ENCODE data around the gene SCN2B. TPM values are rescaled to one million over a fixed set of nuclear protein-coding genes. Genes with fewer than 3 reads are reported as not detected.

Gene SCN2B
- total RNA-seq, 1 experiment from 2014 or later = not detected

DNA sequence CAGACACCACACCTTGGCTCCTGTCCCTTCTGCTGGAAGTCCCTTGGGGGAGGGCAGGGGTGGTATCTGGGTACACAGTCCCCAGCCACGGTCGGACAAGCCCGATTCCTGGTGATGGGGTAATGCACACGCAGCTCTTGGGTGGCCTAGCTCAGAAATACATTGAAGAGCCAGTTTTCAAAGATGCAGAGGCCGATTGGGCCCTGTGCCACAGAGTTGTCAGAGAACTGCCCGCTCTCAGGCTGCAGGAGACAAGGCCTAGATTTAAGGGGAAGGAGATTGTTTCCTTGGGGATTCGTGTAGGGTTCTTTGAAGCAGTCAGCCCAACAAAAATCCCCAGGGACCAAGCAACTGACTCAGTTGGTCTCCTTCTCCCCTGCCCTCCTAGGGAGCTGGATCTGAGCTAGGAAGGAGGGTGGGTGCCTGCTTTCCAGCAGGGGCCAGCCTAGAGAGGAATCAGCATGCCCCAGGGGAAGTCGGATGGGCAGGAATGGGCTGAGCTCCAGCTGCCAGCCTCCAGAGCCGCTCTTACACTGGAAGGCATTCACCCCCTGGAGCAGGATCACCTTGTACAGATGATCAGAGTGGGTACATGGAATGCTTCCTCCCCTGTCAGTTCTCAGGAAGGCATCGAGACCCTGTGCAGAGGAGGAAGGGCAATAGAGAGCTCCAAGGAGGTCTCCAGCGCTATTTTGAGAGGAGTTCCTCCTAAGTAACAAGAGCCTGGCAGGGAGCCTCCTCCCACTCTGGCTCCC, 20.5 kb downstream of the SCN2B start:
- no TSS peak for BruUV-seq (replicated peaks)
- POLR2A ChIA-PET (ENCODE audit: low non-redundant PET) = no interaction called here
- no peak overlapping the region for H3K4me3 ChIP-seq (ENCODE audit: low read depth, low read length, poor library complexity, severe bottlenecking)

DNA sequence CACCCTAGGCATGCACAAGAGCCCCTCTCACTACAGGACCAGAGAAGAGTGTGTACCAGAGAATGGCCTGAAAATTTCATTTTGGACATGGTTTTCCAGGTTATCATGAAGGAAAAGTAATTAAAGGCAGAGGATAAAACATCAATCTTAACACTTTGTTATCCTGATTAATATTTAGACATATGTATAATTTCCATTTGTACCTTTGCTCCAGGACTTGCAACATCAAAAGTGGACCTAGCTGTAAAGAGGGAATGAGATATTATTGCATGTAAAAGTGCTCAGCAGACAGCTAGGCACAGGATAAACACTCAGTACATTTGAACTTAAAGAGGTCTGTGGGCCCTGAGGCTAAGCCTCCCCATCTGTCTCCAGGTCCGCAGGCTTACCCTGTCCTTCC, 21.8 kb downstream of the SCN2B start:
- CTCF ChIA-PET = no interaction called here
- DNase-seq (ENCODE audit: low spot score) = no peak
- Histone ChIP-seq H3K36me3 (ENCODE audit: insufficient read depth, low read length, poor library complexity, severe bottlenecking) (no peaks in the 10 kb centered on the region), H3K9me3 (ENCODE audit: low read depth, low read length, poor library complexity, severe bottlenecking) (no peaks in the 10 kb centered on the region), H3K4me1 (ENCODE audit: insufficient read depth, low read length, poor library complexity, severe bottlenecking) (peaks cover 26% of the 10 kb centered on the region), H3K4me3 (ENCODE audit: low read depth, low read length, poor library complexity, severe bottlenecking) (no peak overlapping the region), H3K27ac (ENCODE audit: low read depth, low read length, poor library complexity, severe bottlenecking) (no peak overlapping the region), H3K27me3 (replicated peaks; ENCODE audit: insufficient read depth, low read depth, low read length, poor library complexity) (peaks cover 59% of the 10 kb centered on the region)
- TF ChIP-seq EZH2 (IDR thresholded peaks at IDR 0.05; ENCODE audit: borderline replicate concordance, low read depth, low read length, poor library complexity, severe bottlenecking) = no peak
- TF ChIP-seq, protein P1, sequence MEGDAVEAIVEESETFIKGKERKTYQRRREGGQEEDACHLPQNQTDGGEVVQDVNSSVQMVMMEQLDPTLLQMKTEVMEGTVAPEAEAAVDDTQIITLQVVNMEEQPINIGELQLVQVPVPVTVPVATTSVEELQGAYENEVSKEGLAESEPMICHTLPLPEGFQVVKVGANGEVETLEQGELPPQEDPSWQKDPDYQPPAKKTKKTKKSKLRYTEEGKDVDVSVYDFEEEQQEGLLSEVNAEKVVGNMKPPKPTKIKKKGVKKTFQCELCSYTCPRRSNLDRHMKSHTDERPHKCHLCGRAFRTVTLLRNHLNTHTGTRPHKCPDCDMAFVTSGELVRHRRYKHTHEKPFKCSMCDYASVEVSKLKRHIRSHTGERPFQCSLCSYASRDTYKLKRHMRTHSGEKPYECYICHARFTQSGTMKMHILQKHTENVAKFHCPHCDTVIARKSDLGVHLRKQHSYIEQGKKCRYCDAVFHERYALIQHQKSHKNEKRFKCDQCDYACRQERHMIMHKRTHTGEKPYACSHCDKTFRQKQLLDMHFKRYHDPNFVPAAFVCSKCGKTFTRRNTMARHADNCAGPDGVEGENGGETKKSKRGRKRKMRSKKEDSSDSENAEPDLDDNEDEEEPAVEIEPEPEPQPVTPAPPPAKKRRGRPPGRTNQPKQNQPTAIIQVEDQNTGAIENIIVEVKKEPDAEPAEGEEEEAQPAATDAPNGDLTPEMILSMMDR (conservative IDR thresholded peaks at IDR 0.05; ENCODE audit: low read depth, low read length) = no peak
- BruUV-seq (replicated peaks) = no TSS peak
- intact Hi-C loops (cut with micrococcal nuclease; ENCODE audit: unreplicated experiment) = loop anchor here (5.0 kb wide), 1 partner anchor 333 kb away; no protein-coding TSS in a partner anchor
- POLR2A ChIA-PET (ENCODE audit: low non-redundant PET) = no interaction called here

More for the DNA sequence above, 20.5 kb downstream of the SCN2B start:
- CTCF ChIA-PET = interaction anchor here (0.5 to 0.7 kb wide), 3 partner anchors 102 to 338 kb away, joined by 3 to 5 read pairs (median 4); no protein-coding TSS in a partner anchor
- Histone ChIP-seq H3K9me3 (ENCODE audit: low read depth, low read length, poor library complexity, severe bottlenecking) (no peaks in the 10 kb centered on the region), H3K4me1 (ENCODE audit: insufficient read depth, low read length, poor library complexity, severe bottlenecking) (peaks cover 14% of the 10 kb centered on the region), H3K36me3 (ENCODE audit: insufficient read depth, low read length, poor library complexity, severe bottlenecking) (no peaks in the 10 kb centered on the region), H3K27me3 (replicated peaks; ENCODE audit: insufficient read depth, low read depth, low read length, poor library complexity) (peaks cover 59% of the 10 kb centered on the region), H3K27ac (ENCODE audit: low read depth, low read length, poor library complexity, severe bottlenecking) (no peak overlapping the region)
- DNase-seq (ENCODE audit: low spot score) = no peak
- intact Hi-C loops (cut with micrococcal nuclease; ENCODE audit: unreplicated experiment) = no loop called here
- TF ChIP-seq, protein P1 (conservative IDR thresholded peaks at IDR 0.05; ENCODE audit: low read depth, low read length) = no peak
- no peak for TF ChIP-seq EZH2 (IDR thresholded peaks at IDR 0.05; ENCODE audit: borderline replicate concordance, low read depth, low read length, poor library complexity, severe bottlenecking)

DNA sequence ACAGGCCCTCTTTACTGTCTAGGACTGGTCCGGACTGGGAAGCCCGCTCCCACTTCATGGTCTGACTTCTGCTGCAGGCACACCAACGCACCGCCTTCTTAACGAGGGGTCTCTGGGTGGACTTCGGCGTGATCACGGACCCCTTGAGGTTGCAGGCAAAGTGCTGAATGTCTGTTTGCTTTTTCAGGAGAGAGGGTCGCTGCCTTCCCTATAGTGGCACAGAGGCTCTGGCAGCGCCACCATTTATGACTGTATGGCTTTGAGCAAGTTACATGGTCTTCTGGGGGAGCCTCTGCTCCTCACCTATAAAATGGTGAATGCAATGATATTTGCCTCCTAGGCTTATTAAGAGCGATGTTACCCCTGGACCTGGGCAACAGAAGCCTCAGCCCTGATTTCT, 22.5 kb downstream of the SCN2B start:
- peaks cover 54% of the 10 kb centered on the region for H3K27me3 ChIP-seq (replicated peaks; ENCODE audit: insufficient read depth, low read depth, low read length, poor library complexity)
- CTCF ChIA-PET = no interaction called here
- no TSS peak for BruUV-seq (replicated peaks)
- POLR2A ChIA-PET (ENCODE audit: low non-redundant PET) = no interaction called here
- H3K9me3 ChIP-seq (ENCODE audit: low read depth, low read length, poor library complexity, severe bottlenecking) = no peaks in the 10 kb centered on the region
- no peaks in the 10 kb centered on the region for H3K36me3 ChIP-seq (ENCODE audit: insufficient read depth, low read length, poor library complexity, severe bottlenecking)
- TF ChIP-seq, protein P1 (conservative IDR thresholded peaks at IDR 0.05; ENCODE audit: low read depth, low read length) = no peak
- no peak for TF ChIP-seq EZH2 (IDR thresholded peaks at IDR 0.05; ENCODE audit: borderline replicate concordance, low read depth, low read length, poor library complexity, severe bottlenecking)
- intact Hi-C loops (cut with micrococcal nuclease; ENCODE audit: unreplicated experiment) = loop anchor here (5.0 kb wide), 1 partner anchor 333 kb away; no protein-coding TSS in a partner anchor
- DNase-seq (ENCODE audit: low spot score) = no peak
- H3K4me3 ChIP-seq (ENCODE audit: low read depth, low read length, poor library complexity, severe bottlenecking) = no peak overlapping the region
- H3K27ac ChIP-seq (ENCODE audit: low read depth, low read length, poor library complexity, severe bottlenecking) = no peak overlapping the region
- H3K4me1 ChIP-seq (ENCODE audit: insufficient read depth, low read length, poor library complexity, severe bottlenecking) = peaks cover 33% of the 10 kb centered on the region

Data from A673 (cell line).